Activated CD8-positive, alpha-beta T cell treated with anti-CD3 and anti-CD28 coated beads for 36 hours (primary cell): ENCODE data around the gene DMBT1. TPM values are rescaled to one million over a fixed set of nuclear protein-coding genes. Genes with fewer than 3 reads are reported as not detected.

Experiments
- ATAC-seq: fragments of 200-7000 bp; cut with Tn5 transposase; one replicate; pipeline ENCODE4 v1.10.0; 2021; ENCODE audit warnings: mild to moderate bottlenecking, moderate library complexity
- CTCF ChIA-PET: fragments of 350-600 bp; sonication (Branson Sonifier 250); formaldehyde crosslinking; loops from one replicate; lab custom pipeline; 2021; ENCODE audit warnings: antibody characterized with exemption; lab: Charles Lee
- POLR2A ChIA-PET: fragments of 350-600 bp; sonication (Branson Sonifier 250); formaldehyde crosslinking; loops from one replicate; lab custom pipeline; 2021; ENCODE audit warnings: antibody characterized with exemption; lab: Charles Lee
- DNase-seq: peaks from one replicate; pipeline ENCODE4 v3.0.0-alpha.2; 2020
- H3K27ac Mint-ChIP-seq: one replicate; pipeline ENCODE4 v1.8.0; 2021; ENCODE audit warnings: mild to moderate bottlenecking, mixed read lengths
- H3K27me3 Mint-ChIP-seq: one replicate; pipeline ENCODE4 v1.8.0; 2021; ENCODE audit warnings: mixed read lengths
- H3K36me3 Mint-ChIP-seq: one replicate; pipeline ENCODE4 v1.8.0; 2021; ENCODE audit warnings: low read depth, mixed read lengths
- H3K4me1 Mint-ChIP-seq: one replicate; pipeline ENCODE4 v1.8.0; 2021; ENCODE audit warnings: low read depth, mixed read lengths
- H3K4me3 Mint-ChIP-seq: one replicate; pipeline ENCODE4 v1.8.0; 2021; ENCODE audit warnings: mild to moderate bottlenecking, moderate library complexity, mixed read lengths
- H3K9me3 Mint-ChIP-seq: one replicate; pipeline ENCODE4 v1.8.0; 2021; ENCODE audit warnings: mixed read lengths
- CTCF ChIP-seq: fragments of 200-600 bp; IDR thresholded peaks from one replicate; pipeline ENCODE4 v1.8.0; 2022; ENCODE audit warnings: antibody characterized with exemption, mild to moderate bottlenecking
- intact Hi-C: fragments of 100-400 bp; cut with micrococcal nuclease; formaldehyde crosslinking; loops from one replicate; pipeline ENCODE4 v1.10.0; 2022
- total RNA-seq, 2 experiments: library from RNA; stranded (reverse); gene quantifications; one replicate each; pipeline ENCODE4 v1.2.3, GENCODE V29; 2021

DMBT1 gene
- total RNA-seq, 2 experiments from 2014 or later, result not detected

GRCh38 chr10:122588381-122588780, 27.8 kb downstream of the DMBT1 start:
- H3K36me3 Mint-ChIP-seq, result no peaks in the 10 kb centered on the region
- TF ChIP-seq CTCF, result no peak
- no peak for ATAC-seq
- no peak for DNase-seq
- POLR2A ChIA-PET, result no interaction called here
- H3K4me1 Mint-ChIP-seq, result no peaks in the 10 kb centered on the region
- no peak overlapping the region for H3K4me3 Mint-ChIP-seq
- H3K27me3 Mint-ChIP-seq, result no peaks in the 10 kb centered on the region
- CTCF ChIA-PET, result no interaction called here
- intact Hi-C loops, result no loop called here
- no peak overlapping the region for H3K27ac Mint-ChIP-seq
- no peaks in the 10 kb centered on the region for H3K9me3 Mint-ChIP-seq

- ChIA-PET CTCF (no interaction called here), POLR2A (no interaction called here)
- no peak for TF ChIP-seq CTCF
- DNase-seq (no peak), ATAC-seq (no peak)
- Mint-ChIP-seq H3K27me3 (no peaks in the 10 kb centered on the region), H3K36me3 (no peaks in the 10 kb centered on the region), H3K4me3 (no peak overlapping the region), H3K27ac (no peak overlapping the region), H3K4me1 (no peaks in the 10 kb centered on the region), H3K9me3 (no peaks in the 10 kb centered on the region)
- intact Hi-C loops, result no loop called here
Observed at GRCh38 chr10:122590153-122590552, 29.6 kb downstream of the DMBT1 start.

- CTCF ChIA-PET, result interaction anchor here (1.0 kb wide), 1 partner anchor 25 kb away, joined by 3 read pairs; no protein-coding TSS in a partner anchor
- no peaks in the 10 kb centered on the region for H3K36me3 Mint-ChIP-seq
- no peak for TF ChIP-seq CTCF
- H3K27ac Mint-ChIP-seq, result no peak overlapping the region
- intact Hi-C loops, result no loop called here
- DNase-seq (no peak), ATAC-seq (no peak)
- no peaks in the 10 kb centered on the region for H3K27me3 Mint-ChIP-seq
- no peaks in the 10 kb centered on the region for H3K4me1 Mint-ChIP-seq
- POLR2A ChIA-PET, result no interaction called here
- no peak overlapping the region for H3K4me3 Mint-ChIP-seq
- H3K9me3 Mint-ChIP-seq, result no peaks in the 10 kb centered on the region
Observed at GRCh38 chr10:122591736-122592135, 31.2 kb downstream of the DMBT1 start.

GRCh38 chr10:122592161-122592560, 31.6 kb downstream of the DMBT1 start:
- no peak for DNase-seq
- no peak for TF ChIP-seq CTCF
- Mint-ChIP-seq H3K4me3 (no peak overlapping the region), H3K27me3 (no peaks in the 10 kb centered on the region), H3K36me3 (no peaks in the 10 kb centered on the region), H3K4me1 (no peaks in the 10 kb centered on the region), H3K27ac (no peak overlapping the region), H3K9me3 (no peaks in the 10 kb centered on the region)
- intact Hi-C loops, result no loop called here
- POLR2A ChIA-PET, result no interaction called here
- CTCF ChIA-PET, result no interaction called here
- ATAC-seq, result no peak

- DNase-seq (no peak), ATAC-seq (no peak)
- intact Hi-C loops, result no loop called here
- H3K4me1 Mint-ChIP-seq, result no peaks in the 10 kb centered on the region
- no peaks in the 10 kb centered on the region for H3K36me3 Mint-ChIP-seq
- no peaks in the 10 kb centered on the region for H3K27me3 Mint-ChIP-seq
- TF ChIP-seq CTCF, result no peak
- no peak overlapping the region for H3K27ac Mint-ChIP-seq
- POLR2A ChIA-PET, result no interaction called here
- CTCF ChIA-PET, result no interaction called here
- H3K4me3 Mint-ChIP-seq, result no peak overlapping the region
- no peaks in the 10 kb centered on the region for H3K9me3 Mint-ChIP-seq
Observed at GRCh38 chr10:122617476-122618270, 57.1 kb downstream of the DMBT1 start.
